AG04449 (cell line): ENCODE measurements around the gene IL1RAPL1.

Experiments
- CTCF ChIA-PET: fragments of 350-600 bp; formaldehyde crosslinking; extraction: SDS; loops from one replicate; lab custom pipeline; 2021; ENCODE audit warnings: antibody characterized with exemption; lab: Yijun Ruan, JAX
- POLR2A ChIA-PET: fragments of 400-600, 350-600 bp; formaldehyde crosslinking; extraction: SDS; loops from one replicate; lab custom pipeline; 2020; ENCODE audit warnings: antibody characterized with exemption, inconsistent platforms; lab: Yijun Ruan, JAX
- DNase-seq: peaks from one replicate; pipeline ENCODE4 v3.0.0-alpha.2; 2010; ENCODE audit warnings: low read depth, low spot score
- H3K4me3 ChIP-seq: 2 replicates; pipeline ENCODE4 v1.5.1; 2011; ENCODE audit warnings: low read depth, mild to moderate bottlenecking, control low read depth, low read length
- TF ChIP-seq, protein P1 (sequence below): IDR thresholded peaks from one replicate; pipeline ENCODE4 v1.5.1; 2011; ENCODE audit warnings: mild to moderate bottlenecking, moderate library complexity, low read length, control low read depth, inconsistent platforms; ENCODE audit not compliant: insufficient read depth; ENCODE audit errors: missing control alignments

The IL1RAPL1 gene

DNA sequence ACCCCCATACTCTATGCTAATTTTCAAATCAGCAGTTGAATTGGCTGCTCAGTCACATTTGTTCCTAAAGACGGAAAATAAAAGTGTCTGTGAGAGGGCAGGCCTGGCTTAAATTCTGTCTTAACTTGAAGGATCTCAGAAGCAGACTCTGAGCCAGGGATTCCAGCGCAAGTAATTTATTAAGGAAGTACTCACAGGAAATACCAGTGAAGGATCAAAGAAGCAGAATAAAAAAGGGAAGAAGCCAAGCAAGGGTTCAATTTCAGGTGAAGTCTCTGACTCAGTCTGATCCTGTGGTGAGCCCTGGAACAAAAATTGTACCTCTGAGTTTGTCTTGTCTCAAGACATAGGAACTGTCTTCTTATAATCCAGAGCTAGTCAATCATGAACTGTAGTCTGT lies 52.2 kb downstream of the IL1RAPL1 start:
- no peak for DNase-seq
- TF ChIP-seq, protein P1, sequence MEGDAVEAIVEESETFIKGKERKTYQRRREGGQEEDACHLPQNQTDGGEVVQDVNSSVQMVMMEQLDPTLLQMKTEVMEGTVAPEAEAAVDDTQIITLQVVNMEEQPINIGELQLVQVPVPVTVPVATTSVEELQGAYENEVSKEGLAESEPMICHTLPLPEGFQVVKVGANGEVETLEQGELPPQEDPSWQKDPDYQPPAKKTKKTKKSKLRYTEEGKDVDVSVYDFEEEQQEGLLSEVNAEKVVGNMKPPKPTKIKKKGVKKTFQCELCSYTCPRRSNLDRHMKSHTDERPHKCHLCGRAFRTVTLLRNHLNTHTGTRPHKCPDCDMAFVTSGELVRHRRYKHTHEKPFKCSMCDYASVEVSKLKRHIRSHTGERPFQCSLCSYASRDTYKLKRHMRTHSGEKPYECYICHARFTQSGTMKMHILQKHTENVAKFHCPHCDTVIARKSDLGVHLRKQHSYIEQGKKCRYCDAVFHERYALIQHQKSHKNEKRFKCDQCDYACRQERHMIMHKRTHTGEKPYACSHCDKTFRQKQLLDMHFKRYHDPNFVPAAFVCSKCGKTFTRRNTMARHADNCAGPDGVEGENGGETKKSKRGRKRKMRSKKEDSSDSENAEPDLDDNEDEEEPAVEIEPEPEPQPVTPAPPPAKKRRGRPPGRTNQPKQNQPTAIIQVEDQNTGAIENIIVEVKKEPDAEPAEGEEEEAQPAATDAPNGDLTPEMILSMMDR, result no peak
- ChIA-PET POLR2A (no interaction called here), CTCF (no interaction called here)
- no peak overlapping the region for H3K4me3 ChIP-seq

DNA sequence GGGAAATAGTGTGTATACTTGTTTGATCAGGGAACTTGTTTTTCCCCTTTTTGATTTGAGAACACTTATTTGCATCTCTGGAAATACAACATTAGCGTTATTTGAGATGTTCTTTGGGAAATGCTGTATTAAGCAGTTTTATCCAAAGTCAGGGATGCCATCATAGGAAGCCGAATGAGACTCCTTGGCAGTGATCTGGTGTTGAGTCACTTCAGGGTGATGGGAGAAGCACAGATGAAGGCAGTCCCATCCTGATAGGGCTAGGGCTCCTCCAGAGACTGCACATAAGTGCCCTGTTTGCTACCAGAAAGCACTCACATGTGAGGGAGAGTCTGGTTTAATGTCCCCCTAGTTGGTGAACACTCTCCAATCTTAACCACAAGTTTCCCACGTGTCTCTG lies 62.3 kb downstream of the IL1RAPL1 start:
- ChIA-PET CTCF (no interaction called here), POLR2A (no interaction called here)
- TF ChIP-seq, protein P1, result no peak
- no peak overlapping the region for H3K4me3 ChIP-seq
- no peak for DNase-seq

DNA sequence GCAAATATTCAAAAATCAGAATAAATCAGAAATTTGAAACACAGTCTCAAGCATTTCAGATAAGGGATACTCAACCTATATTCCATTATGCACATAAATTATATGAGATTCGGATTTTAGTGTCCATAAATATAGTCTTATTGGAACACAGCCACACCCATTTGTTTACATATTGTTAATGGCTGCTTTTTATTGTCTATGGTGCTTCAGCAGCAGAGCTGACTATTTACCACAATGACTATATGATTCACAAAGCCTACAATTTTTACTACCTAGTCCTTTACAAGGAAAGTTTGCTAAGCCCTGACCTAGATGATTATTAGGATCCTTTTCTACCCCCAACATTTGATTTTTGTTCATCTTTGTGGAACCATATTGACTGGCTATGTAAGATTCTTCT lies 63.9 kb downstream of the IL1RAPL1 start:
- CTCF ChIA-PET, result no interaction called here
- DNase-seq, result no peak
- TF ChIP-seq, protein P1, result no peak
- H3K4me3 ChIP-seq, result no peak overlapping the region
- POLR2A ChIA-PET, result no interaction called here

DNA sequence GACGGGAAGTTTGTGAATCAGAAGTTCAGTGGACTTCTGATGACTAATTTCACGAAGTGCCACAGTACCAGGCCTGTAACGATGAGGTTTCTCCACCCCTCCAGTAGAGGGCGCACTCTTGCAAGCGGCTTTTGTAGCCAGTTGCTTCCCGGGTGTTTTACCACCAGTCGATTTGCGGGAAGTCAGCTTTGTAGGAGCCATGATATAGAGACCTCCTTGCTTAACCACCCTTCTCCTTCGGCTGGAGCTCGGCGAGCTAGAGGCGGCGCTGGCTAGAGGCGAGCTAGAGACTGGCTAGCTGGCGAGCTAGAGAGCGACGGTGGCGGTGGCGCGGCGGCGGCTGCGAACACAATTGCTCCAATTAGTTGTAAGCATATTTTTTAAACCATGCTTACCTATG lies 72.0 kb downstream of the IL1RAPL1 start:
- ChIA-PET POLR2A (no interaction called here), CTCF (no interaction called here)
- no peak for DNase-seq
- TF ChIP-seq, protein P1, result no peak
- H3K4me3 ChIP-seq, result no peak overlapping the region

DNA sequence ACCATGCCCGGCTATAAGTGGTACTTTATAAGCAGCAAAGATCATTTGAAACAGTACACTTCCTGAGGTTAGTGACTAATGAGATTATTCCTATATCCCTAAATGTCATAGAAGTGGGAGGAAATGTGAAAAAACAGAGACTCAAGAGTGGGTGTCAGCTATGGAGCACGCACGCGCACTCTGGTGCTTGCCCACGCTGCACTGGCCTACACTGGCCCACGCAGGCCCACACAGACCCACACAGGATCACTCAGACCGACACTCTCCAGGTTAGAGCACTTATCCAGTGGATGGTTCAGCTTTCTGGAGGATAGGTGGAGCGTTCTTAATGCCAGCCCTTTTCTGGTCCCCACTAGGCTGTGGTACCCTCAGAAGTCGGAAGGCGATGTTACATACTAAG lies 78.5 kb downstream of the IL1RAPL1 start:
- no peak for DNase-seq
- POLR2A ChIA-PET, result no interaction called here
- TF ChIP-seq, protein P1, result no peak
- no peak overlapping the region for H3K4me3 ChIP-seq
- CTCF ChIA-PET, result no interaction called here

DNA sequence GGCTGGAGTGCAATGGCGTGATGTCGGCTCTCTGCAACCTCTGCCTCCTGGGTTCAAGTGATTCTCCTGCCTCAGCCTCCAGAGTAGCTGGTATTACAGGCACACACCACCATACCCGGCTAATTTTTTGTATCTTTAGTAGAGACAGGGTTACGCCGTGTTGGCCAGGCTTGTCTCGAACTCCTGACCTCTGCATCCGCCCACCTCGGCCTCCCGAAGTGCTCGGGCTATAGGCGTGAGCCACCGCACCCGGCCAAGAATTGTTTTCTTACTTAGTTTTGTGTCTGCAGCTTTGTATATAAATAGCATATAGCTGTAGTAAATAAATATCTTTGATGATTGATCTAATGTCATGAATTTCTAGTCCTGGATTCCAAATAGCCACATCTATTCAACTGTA lies 81.1 kb downstream of the IL1RAPL1 start:
- H3K4me3 ChIP-seq, result no peak overlapping the region
- CTCF ChIA-PET, result no interaction called here
- no peak for DNase-seq
- TF ChIP-seq, protein P1, result no peak
- POLR2A ChIA-PET, result no interaction called here
